H9 (cell line): ENCODE results near the gene TMEM234. TPM values are rescaled to one million over a fixed set of nuclear protein-coding genes. Genes with fewer than 3 reads are reported as not detected.

Experiments
- DNase-seq: peaks from one replicate; pipeline ENCODE4 v3.0.0-alpha.2; 2017
- H2AFZ ChIP-seq: one replicate; pipeline ENCODE4 v1.6.1; 2013; ENCODE audit warnings: mild to moderate bottlenecking, low read length, control low read depth, moderate library complexity
- H2AK5ac ChIP-seq: 2 replicates; pipeline ENCODE4 v1.6.1; 2013; ENCODE audit warnings: low read length, control low read depth, mixed read lengths; ENCODE audit not compliant: insufficient read length
- H2BK120ac ChIP-seq: one replicate; pipeline ENCODE4 v1.6.1; 2013; ENCODE audit warnings: low read depth, mild to moderate bottlenecking, low read length, control low read depth, inconsistent platforms; ENCODE audit not compliant: poor library complexity, severe bottlenecking
- H2BK12ac ChIP-seq: 2 replicates; pipeline ENCODE4 v1.6.1; 2013; ENCODE audit warnings: low read length, control low read depth, mixed read lengths, low read depth; ENCODE audit not compliant: insufficient read length
- H2BK15ac ChIP-seq: 2 replicates; pipeline ENCODE4 v1.6.1; 2013; ENCODE audit warnings: low read depth, low read length, control low read depth
- H2BK20ac ChIP-seq: one replicate; pipeline ENCODE4 v1.6.1; 2013; ENCODE audit warnings: low read depth, mild to moderate bottlenecking, low read length, control low read depth, inconsistent platforms; ENCODE audit not compliant: poor library complexity, severe bottlenecking
- H2BK5ac ChIP-seq: 2 replicates; pipeline ENCODE4 v1.6.1; 2013; ENCODE audit warnings: low read length, control low read depth, mixed read lengths; ENCODE audit not compliant: insufficient read length
- H3K14ac ChIP-seq: 2 replicates; pipeline ENCODE4 v1.6.1; 2013; ENCODE audit warnings: low read length, control low read depth; ENCODE audit not compliant: insufficient read depth
- H3K18ac ChIP-seq: 2 replicates; pipeline ENCODE4 v1.6.1; 2013; ENCODE audit warnings: low read depth, mild to moderate bottlenecking, mixed read lengths, low read length, control low read depth; ENCODE audit not compliant: insufficient read length
- H3K23ac ChIP-seq: 2 replicates; pipeline ENCODE4 v1.6.1; 2013; ENCODE audit warnings: low read length, control low read depth, mixed read lengths, low read depth; ENCODE audit not compliant: insufficient read length
- H3K23me2 ChIP-seq: 2 replicates; pipeline ENCODE4 v1.6.1; 2013; ENCODE audit warnings: low read depth, mild to moderate bottlenecking, mixed read lengths, low read length, control low read depth; ENCODE audit not compliant: insufficient read length, poor library complexity, severe bottlenecking
- H3K27ac ChIP-seq: 2 replicates; pipeline ENCODE4 v1.5.1; 2013; ENCODE audit warnings: low read length, control low read depth, mixed read lengths, low read depth; ENCODE audit not compliant: insufficient read length
- H3K27me3 ChIP-seq: 2 replicates; pipeline ENCODE4 v1.6.1; 2013; ENCODE audit warnings: low read length, control low read depth, inconsistent platforms; ENCODE audit not compliant: insufficient read depth
- H3K4ac ChIP-seq: 2 replicates; pipeline ENCODE4 v1.6.1; 2013; ENCODE audit warnings: low read depth, mild to moderate bottlenecking, control low read depth, inconsistent platforms, low read length, moderate library complexity
- H3K4me1 ChIP-seq: 2 replicates; pipeline ENCODE4 v1.6.1; 2013; ENCODE audit warnings: low read length, control low read depth, inconsistent platforms; ENCODE audit not compliant: insufficient read depth
- H3K4me2 ChIP-seq: 2 replicates; pipeline ENCODE4 v1.6.1; 2013; ENCODE audit warnings: low read length, control low read depth, mixed read lengths; ENCODE audit not compliant: insufficient read length, insufficient read depth
- H3K56ac ChIP-seq: 2 replicates; pipeline ENCODE4 v1.6.1; 2013; ENCODE audit warnings: low read depth, mild to moderate bottlenecking, mixed read lengths, low read length, control low read depth; ENCODE audit not compliant: insufficient read length
- H3K79me1 ChIP-seq: 2 replicates; pipeline ENCODE4 v1.6.1; 2013; ENCODE audit warnings: low read depth, mild to moderate bottlenecking, moderate library complexity, low read length, control low read depth, inconsistent platforms; ENCODE audit not compliant: insufficient read depth, poor library complexity, severe bottlenecking
- H3K79me2 ChIP-seq: 2 replicates; pipeline ENCODE4 v1.6.1; 2013; ENCODE audit warnings: low read length, control low read depth, inconsistent platforms; ENCODE audit not compliant: insufficient read depth
- H3K9ac ChIP-seq: 2 replicates; pipeline ENCODE4 v1.6.1; 2013; ENCODE audit warnings: low read length, control low read depth, mixed read lengths; ENCODE audit not compliant: insufficient read length; ENCODE audit errors: extremely low read depth
- H3K9me3 ChIP-seq: one replicate; pipeline ENCODE4 v1.6.1; 2013; ENCODE audit warnings: low read depth, low read length, inconsistent platforms; ENCODE audit not compliant: control insufficient read depth
- H3T11ph ChIP-seq: one replicate; pipeline ENCODE4 v1.6.1; 2013; ENCODE audit warnings: mild to moderate bottlenecking, low read length, control low read depth, inconsistent platforms
- H4K20me1 ChIP-seq: one replicate; pipeline ENCODE4 v1.6.1; 2013; ENCODE audit not compliant: control insufficient read depth, insufficient read length, insufficient read depth
- H4K5ac ChIP-seq: 2 replicates; pipeline ENCODE4 v1.6.1; 2013; ENCODE audit warnings: low read depth, mild to moderate bottlenecking, mixed read lengths, low read length, control low read depth; ENCODE audit not compliant: insufficient read length
- H4K8ac ChIP-seq: replicated peaks from 2 replicates; pipeline ENCODE4 v1.6.1; 2013; ENCODE audit warnings: low read length, control low read depth, mixed read lengths, low read depth; ENCODE audit not compliant: insufficient read length
- H4K91ac ChIP-seq: 2 replicates; pipeline ENCODE4 v1.6.1; 2013; ENCODE audit warnings: low read depth, mild to moderate bottlenecking, moderate library complexity, mixed read lengths, low read length, control low read depth; ENCODE audit not compliant: insufficient read length
- H3K27ac Mint-ChIP-seq, 3 experiments: 2 replicates in 2 of 3; 3 replicates in 1 of 3; pipeline ENCODE4 v1.8.0; 2020 to 2021; ENCODE audit warnings: mixed read lengths in 3 of 3, mild to moderate bottlenecking in 1 of 3, moderate library complexity in 1 of 3
- H3K27me3 Mint-ChIP-seq: 2 replicates; pipeline ENCODE4 v1.8.0; 2021; ENCODE audit warnings: low read depth, mild to moderate bottlenecking, moderate library complexity, mixed read lengths
- H3K36me3 Mint-ChIP-seq, 3 experiments: 2 replicates in 2 of 3; 3 replicates in 1 of 3; pipeline ENCODE4 v1.8.0; 2020 to 2021; ENCODE audit warnings: low read depth in 3 of 3, mixed read lengths in 3 of 3; ENCODE audit not compliant: insufficient read depth in 1 of 3
- H3K4me1 Mint-ChIP-seq, 2 experiments: 2 replicates each; pipeline ENCODE4 v1.8.0; 2020; ENCODE audit warnings: mixed read lengths in 2 of 2
- H3K4me3 Mint-ChIP-seq, 2 experiments: 2 replicates in 1 of 2; 3 replicates in 1 of 2; pipeline ENCODE4 v1.8.0; 2020 to 2021; ENCODE audit warnings: mild to moderate bottlenecking in 2 of 2, mixed read lengths in 2 of 2, moderate library complexity in 1 of 2
- H3K9me3 Mint-ChIP-seq, 2 experiments: 2 replicates in 1 of 2; 3 replicates in 1 of 2; pipeline ENCODE4 v1.8.0; 2020; ENCODE audit warnings: mild to moderate bottlenecking in 2 of 2, mixed read lengths in 2 of 2, moderate library complexity in 1 of 2
- WGBS: extraction: QIAGEN DNeasy Blood & Tissue Kit; methylation state at CpG from one replicate; pipeline ENCODE4 v1.1.7; 2013; ENCODE audit warnings: missing lambda C conversion rate, low lambda C conversion rate, mixed read lengths; ENCODE audit not compliant: insufficient read length; ENCODE audit errors: extremely low coverage; 5-methylcytosine and 5-hydroxymethylcytosine counted together
- total RNA-seq: library from RNA; stranded (reverse); gene quantifications from 2 replicates; pipeline ENCODE4 v1.2.1, GENCODE V29; 2021
- TF ChIP-seq, protein P1 (sequence below): fragments of 200-600 bp; sonication (generic); conservative IDR thresholded peaks from 3 replicates; pipeline ENCODE4 v1.8.0; 2021; ENCODE audit warnings: antibody characterized with exemption, mild to moderate bottlenecking

TMEM234 gene
- total RNA-seq, 1 experiment from 2014 or later = 19.7 TPM

DNA sequence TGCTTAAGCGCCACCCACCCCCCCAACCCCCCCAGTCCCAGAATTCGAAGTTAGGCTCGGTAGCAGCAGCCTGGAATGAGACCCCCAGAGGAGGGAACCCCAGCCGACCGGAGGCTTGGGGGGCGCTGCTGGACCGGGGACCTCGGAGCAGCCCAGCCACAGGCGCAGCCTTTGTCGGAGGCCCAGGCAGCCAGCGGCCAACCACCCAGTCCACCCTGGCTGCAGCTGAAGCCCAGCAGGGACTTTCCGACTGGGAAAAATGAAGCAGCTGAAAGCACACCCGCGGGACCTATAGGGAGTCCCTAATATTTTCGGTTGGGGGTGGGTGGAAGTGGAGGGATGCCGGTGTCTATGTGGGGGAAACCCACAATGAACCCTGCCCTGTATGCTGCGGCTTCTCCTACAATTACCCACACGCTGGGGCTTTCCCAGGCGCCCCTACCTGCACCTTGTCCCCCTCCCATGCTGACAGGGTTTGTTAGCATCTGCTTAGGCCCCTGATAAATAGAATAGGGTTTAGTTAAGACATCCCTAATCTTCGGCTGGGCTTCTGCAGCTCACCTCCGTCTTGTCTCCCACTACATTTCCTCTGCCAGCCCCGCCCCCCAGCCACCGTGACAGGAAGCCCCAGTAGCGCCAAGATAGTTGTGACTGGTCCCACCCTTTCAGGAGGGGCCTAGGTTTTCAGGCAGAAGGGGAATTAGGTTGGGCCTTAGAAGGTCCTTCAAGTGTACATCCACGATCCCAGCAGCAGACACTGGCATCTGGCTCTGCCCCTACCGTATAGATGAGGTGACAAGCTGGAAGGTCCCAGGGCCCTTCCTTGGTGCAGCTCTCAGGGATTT is 20.9 kb downstream of the TMEM234 start:
- Mint-ChIP-seq H3K27ac (peak overlapping the region in 1 of 3 experiments; percentile 71; a peak in 2 of 7 replicates), H3K4me1 (peaks cover 43 to 45% of the 10 kb centered on the region in 2 experiments), H3K36me3 (peaks cover 6 to 25% (median 19%) of the 10 kb centered on the region in 3 experiments; a peak in 6 of 7 replicates), H3K4me3 (peak overlapping the region; percentile 69 to 81), H3K27me3 (peaks cover 12% of the 10 kb centered on the region), H3K9me3 (no peaks in the 10 kb centered on the region)
- H3K23ac ChIP-seq = no peak overlapping the region
- H4K91ac ChIP-seq = no peak overlapping the region
- H3K56ac ChIP-seq = no peak overlapping the region
- no peak overlapping the region for H2BK5ac ChIP-seq
- no peak overlapping the region for H4K5ac ChIP-seq
- no peaks in the 10 kb centered on the region for H3K9me3 ChIP-seq
- H4K20me1 ChIP-seq = no peaks in the 10 kb centered on the region
- no peak overlapping the region for H3K18ac ChIP-seq
- H3K79me2 ChIP-seq = no peaks in the 10 kb centered on the region
- WGBS = no CpG with 5 or more reads among the region's 26 CpGs
- no peak overlapping the region for H2BK20ac ChIP-seq
- H3K27ac ChIP-seq = no peak overlapping the region
- no peak overlapping the region for H3K4ac ChIP-seq
- H3K4me2 ChIP-seq = peak overlapping the region; percentile 56
- DNase-seq = peak; percentile 78
- H2BK120ac ChIP-seq = no peak overlapping the region
- no peak overlapping the region for H2AFZ ChIP-seq
- no peak overlapping the region for H3K9ac ChIP-seq
- H2AK5ac ChIP-seq = no peak overlapping the region
- H4K8ac ChIP-seq = no peak overlapping the region
- no peaks in the 10 kb centered on the region for H3K79me1 ChIP-seq
- H3K4me1 ChIP-seq = peaks cover 2% of the 10 kb centered on the region; the same call in 1 of the 2 replicates
- peaks cover 13% of the 10 kb centered on the region for H3K23me2 ChIP-seq
- H3T11ph ChIP-seq = no peak overlapping the region
- TF ChIP-seq, protein P1, sequence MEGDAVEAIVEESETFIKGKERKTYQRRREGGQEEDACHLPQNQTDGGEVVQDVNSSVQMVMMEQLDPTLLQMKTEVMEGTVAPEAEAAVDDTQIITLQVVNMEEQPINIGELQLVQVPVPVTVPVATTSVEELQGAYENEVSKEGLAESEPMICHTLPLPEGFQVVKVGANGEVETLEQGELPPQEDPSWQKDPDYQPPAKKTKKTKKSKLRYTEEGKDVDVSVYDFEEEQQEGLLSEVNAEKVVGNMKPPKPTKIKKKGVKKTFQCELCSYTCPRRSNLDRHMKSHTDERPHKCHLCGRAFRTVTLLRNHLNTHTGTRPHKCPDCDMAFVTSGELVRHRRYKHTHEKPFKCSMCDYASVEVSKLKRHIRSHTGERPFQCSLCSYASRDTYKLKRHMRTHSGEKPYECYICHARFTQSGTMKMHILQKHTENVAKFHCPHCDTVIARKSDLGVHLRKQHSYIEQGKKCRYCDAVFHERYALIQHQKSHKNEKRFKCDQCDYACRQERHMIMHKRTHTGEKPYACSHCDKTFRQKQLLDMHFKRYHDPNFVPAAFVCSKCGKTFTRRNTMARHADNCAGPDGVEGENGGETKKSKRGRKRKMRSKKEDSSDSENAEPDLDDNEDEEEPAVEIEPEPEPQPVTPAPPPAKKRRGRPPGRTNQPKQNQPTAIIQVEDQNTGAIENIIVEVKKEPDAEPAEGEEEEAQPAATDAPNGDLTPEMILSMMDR = no peak
- H3K27me3 ChIP-seq = no peaks in the 10 kb centered on the region; the same call in 1 of the 2 replicates
- no peak overlapping the region for H3K14ac ChIP-seq
- H2BK12ac ChIP-seq = no peak overlapping the region
- no peak overlapping the region for H2BK15ac ChIP-seq
